HepG2 (cell line): Measurements from ENCODE around the gene NOM1. TPM values are rescaled to one million over a fixed set of nuclear protein-coding genes. Genes with fewer than 3 reads are reported as not detected.

Experiments
- GATA4 ChIP-seq: sonication (generic); IDR thresholded peaks from 2 replicates; pipeline ENCODE4 v1.6.1; 2016; ENCODE audit warnings: antibody characterized with exemption, low read depth, borderline replicate concordance
- HNF4A ChIP-seq: sonication (generic); formaldehyde crosslinking; IDR thresholded peaks from 2 replicates; pipeline ENCODE4 v1.4.0; 2020; ENCODE audit warnings: missing genetic modification reagents
- MED1 ChIP-seq: sonication (generic); formaldehyde crosslinking; IDR thresholded peaks from 2 replicates; pipeline ENCODE4 v1.4.0; 2020; ENCODE audit warnings: missing genetic modification reagents
- MEIS1 ChIP-seq: sonication (generic); formaldehyde crosslinking; IDR thresholded peaks from 2 replicates; pipeline ENCODE4 v1.9.0; 2021; ENCODE audit warnings: mild to moderate bottlenecking, missing genetic modification reagents, moderate library complexity, borderline replicate concordance
- NCOA5 ChIP-seq: sonication (generic); formaldehyde crosslinking; IDR thresholded peaks from 2 replicates; pipeline ENCODE4 v1.4.0; 2020; ENCODE audit warnings: missing genetic modification reagents
- REPIN1 ChIP-seq: sonication (generic); formaldehyde crosslinking; IDR thresholded peaks from 2 replicates; pipeline ENCODE4 v1.8.0; 2022; ENCODE audit warnings: missing genetic modification reagents, low read depth, mild to moderate bottlenecking, borderline replicate concordance
- SAP130 ChIP-seq: IDR thresholded peaks from 2 replicates; pipeline ENCODE4 v1.6.1; 2016; ENCODE audit warnings: low read depth
- SOX13 ChIP-seq, 3 experiments: fragments of 450-650 bp in 1 of 3; sonication (generic) in 1 of 3; formaldehyde crosslinking in 1 of 3; IDR thresholded peaks in 2 of 3; conservative IDR thresholded peaks in 1 of 3; 2 replicates each; pipeline versions ENCODE4 v1.5.0 to v1.6.1; 2016 to 2020; ENCODE audit warnings: antibody characterized with exemption in 1 of 3, mild to moderate bottlenecking in 1 of 3, missing compliant biosample characterization in 1 of 3, missing genetic modification reagents in 1 of 3, moderate library complexity in 1 of 3
- ZFP36L2 ChIP-seq: sonication (generic); formaldehyde crosslinking; IDR thresholded peaks from 2 replicates; pipeline ENCODE4 v1.4.0; 2020; ENCODE audit warnings: missing genetic modification reagents
- ZNF24 ChIP-seq: fragments of 450-650 bp; IDR thresholded peaks from 2 replicates; pipeline ENCODE4 v1.6.1; 2017; ENCODE audit warnings: antibody characterized with exemption, mild to moderate bottlenecking
- ZNF292 ChIP-seq: sonication (generic); formaldehyde crosslinking; IDR thresholded peaks from 2 replicates; pipeline ENCODE4 v1.8.1; 2022; ENCODE audit warnings: mild to moderate bottlenecking, low read depth, missing genetic modification reagents, borderline replicate concordance
- ZNF672 ChIP-seq: sonication (generic); formaldehyde crosslinking; IDR thresholded peaks from 2 replicates; pipeline ENCODE4 v1.8.1; 2022; ENCODE audit warnings: missing genetic modification reagents
- ZNF83 ChIP-seq: sonication (generic); formaldehyde crosslinking; IDR thresholded peaks from 2 replicates; pipeline ENCODE4 v1.4.0; 2020; ENCODE audit warnings: missing genetic modification reagents, mild to moderate bottlenecking, borderline replicate concordance
- polyA plus RNA-seq, 8 experiments: library from polyadenylated mRNA; depleted of rRNA in 3 of 8; stranded (reverse) in 7 of 8; unstranded in 1 of 8; fragments of >200 nt; fragmentation: Illumina TruSeq in 4 of 8; extraction: Trizol in 4 of 8; gene quantifications; 2 replicates each; pipeline versions ENCODE4 v1.2.1 to v1.2.3, GENCODE V29; 2011 to 2016; ENCODE audit warnings: low read depth in 4 of 8, missing spikeins in 1 of 8, mixed read lengths in 1 of 8; ENCODE audit not compliant: insufficient read depth in 1 of 8
- total RNA-seq, 5 experiments: library from RNA; depleted of rRNA; stranded (reverse); fragments of >200 nt; fragmentation: Illumina TruSeq; extraction: Trizol; gene quantifications; 2 replicates each; pipeline ENCODE4 v1.2.3, GENCODE V29; 2016; ENCODE audit warnings: low read depth in 1 of 5
- TF ChIP-seq, protein P1 (sequence below): sonication (generic); formaldehyde crosslinking; IDR thresholded peaks from 2 replicates; pipeline ENCODE4 v1.4.0; 2020; ENCODE audit warnings: missing genetic modification reagents, borderline replicate concordance
- TF ChIP-seq, protein P2 (sequence below): sonication (generic); IDR thresholded peaks from 2 replicates; pipeline ENCODE4 v1.6.1; 2016; ENCODE audit warnings: low read depth, borderline replicate concordance
- TF ChIP-seq, protein P3 (sequence below): sonication (generic); formaldehyde crosslinking; IDR thresholded peaks from 2 replicates; pipeline ENCODE4 v1.4.0; 2020; ENCODE audit warnings: missing genetic modification reagents, borderline replicate concordance
- TF ChIP-seq, protein P4 (sequence below): sonication (generic); formaldehyde crosslinking; IDR thresholded peaks from 2 replicates; pipeline ENCODE4 v1.4.0; 2020; ENCODE audit warnings: low read depth, mild to moderate bottlenecking, missing genetic modification reagents

Gene NOM1
- total and polyA plus RNA-seq, 2 of the 13 experiments (the other 11 are each of a cell fraction or from before 2014, with no cell fraction given): 14.2 to 26.2 TPM

DNA sequence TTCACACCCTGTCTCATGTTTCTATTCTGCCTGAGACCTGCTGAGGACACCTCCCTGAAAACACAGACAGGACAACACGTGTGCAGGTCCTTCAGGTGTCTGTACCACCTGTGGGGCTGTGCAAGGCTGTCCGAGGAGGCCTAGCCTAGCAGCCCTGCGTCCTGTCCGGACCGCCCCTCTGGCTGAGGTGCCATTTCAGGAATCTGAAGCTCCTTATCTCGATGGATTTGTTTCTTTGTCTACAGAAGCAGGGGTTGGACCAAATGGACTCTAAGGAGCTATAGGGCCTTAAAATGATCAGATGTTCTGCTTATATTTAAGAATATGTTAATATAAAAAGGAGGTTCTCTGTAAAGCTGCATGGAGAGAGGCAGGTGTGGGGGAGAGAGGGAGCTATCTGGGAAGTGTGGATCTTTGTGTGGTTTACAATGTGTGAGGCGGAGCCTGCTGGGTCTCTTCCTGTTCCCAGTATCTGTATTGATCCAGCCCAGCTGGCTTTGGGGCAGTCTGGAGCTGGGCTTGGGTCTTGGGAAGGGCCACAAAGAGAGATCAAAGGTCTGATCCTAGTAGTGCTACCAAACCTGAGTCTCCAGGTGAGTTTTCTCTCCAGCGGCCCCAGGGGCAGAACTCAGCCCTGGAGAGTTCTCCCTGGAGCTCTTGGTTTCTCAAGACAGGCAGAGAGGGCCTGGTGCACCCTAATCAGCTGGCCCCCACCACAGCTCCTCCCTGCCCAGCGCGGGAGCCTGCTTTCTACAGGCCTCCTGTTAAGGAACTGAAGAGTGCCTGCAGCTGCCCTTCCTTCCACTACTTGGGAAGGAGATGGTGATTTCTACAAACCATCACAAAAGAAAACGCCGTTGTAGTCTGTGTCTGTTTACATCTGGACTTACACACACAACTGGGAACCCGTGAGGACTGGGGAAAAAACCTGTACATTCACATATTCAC, 64.4 kb downstream of the NOM1 start (continued):
- TF ChIP-seq, protein P1, sequence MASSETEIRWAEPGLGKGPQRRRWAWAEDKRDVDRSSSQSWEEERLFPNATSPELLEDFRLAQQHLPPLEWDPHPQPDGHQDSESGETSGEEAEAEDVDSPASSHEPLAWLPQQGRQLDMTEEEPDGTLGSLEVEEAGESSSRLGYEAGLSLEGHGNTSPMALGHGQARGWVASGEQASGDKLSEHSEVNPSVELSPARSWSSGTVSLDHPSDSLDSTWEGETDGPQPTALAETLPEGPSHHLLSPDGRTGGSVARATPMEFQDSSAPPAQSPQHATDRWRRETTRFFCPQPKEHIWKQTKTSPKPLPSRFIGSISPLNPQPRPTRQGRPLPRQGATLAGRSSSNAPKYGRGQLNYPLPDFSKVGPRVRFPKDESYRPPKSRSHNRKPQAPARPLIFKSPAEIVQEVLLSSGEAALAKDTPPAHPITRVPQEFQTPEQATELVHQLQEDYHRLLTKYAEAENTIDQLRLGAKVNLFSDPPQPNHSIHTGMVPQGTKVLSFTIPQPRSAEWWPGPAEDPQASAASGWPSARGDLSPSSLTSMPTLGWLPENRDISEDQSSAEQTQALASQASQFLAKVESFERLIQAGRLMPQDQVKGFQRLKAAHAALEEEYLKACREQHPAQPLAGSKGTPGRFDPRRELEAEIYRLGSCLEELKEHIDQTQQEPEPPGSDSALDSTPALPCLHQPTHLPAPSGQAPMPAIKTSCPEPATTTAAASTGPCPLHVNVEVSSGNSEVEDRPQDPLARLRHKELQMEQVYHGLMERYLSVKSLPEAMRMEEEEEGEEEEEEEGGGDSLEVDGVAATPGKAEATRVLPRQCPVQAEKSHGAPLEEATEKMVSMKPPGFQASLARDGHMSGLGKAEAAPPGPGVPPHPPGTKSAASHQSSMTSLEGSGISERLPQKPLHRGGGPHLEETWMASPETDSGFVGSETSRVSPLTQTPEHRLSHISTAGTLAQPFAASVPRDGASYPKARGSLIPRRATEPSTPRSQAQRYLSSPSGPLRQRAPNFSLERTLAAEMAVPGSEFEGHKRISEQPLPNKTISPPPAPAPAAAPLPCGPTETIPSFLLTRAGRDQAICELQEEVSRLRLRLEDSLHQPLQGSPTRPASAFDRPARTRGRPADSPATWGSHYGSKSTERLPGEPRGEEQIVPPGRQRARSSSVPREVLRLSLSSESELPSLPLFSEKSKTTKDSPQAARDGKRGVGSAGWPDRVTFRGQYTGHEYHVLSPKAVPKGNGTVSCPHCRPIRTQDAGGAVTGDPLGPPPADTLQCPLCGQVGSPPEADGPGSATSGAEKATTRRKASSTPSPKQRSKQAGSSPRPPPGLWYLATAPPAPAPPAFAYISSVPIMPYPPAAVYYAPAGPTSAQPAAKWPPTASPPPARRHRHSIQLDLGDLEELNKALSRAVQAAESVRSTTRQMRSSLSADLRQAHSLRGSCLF (CRISPR knock-in tag): no peak
- TF ChIP-seq NCOA5 (CRISPR knock-in tag) (no peak), ZNF292 (no peak), SAP130 (peak; percentile 35; the same call in 1 of the 2 replicates), GATA4 (no peak), ZNF83 (no peak), SOX13 (IDR thresholded peaks at IDR 0.05) (no peak), SOX13 (CRISPR knock-in tag; conservative IDR thresholded peaks at IDR 0.05 in 1 of 2, IDR thresholded peaks at IDR 0.05 in 1 of 2) (no peak), MED1 (no peak), REPIN1 (CRISPR knock-in tag) (no peak), ZNF672 (CRISPR knock-in tag) (no peak), HNF4A (CRISPR knock-in tag) (peak; percentile 28; the same call in 1 of the 2 replicates), MEIS1 (CRISPR knock-in tag) (no peak), ZNF24 (no peak), ZFP36L2 (CRISPR knock-in tag) (no peak)
- TF ChIP-seq, protein P2, sequence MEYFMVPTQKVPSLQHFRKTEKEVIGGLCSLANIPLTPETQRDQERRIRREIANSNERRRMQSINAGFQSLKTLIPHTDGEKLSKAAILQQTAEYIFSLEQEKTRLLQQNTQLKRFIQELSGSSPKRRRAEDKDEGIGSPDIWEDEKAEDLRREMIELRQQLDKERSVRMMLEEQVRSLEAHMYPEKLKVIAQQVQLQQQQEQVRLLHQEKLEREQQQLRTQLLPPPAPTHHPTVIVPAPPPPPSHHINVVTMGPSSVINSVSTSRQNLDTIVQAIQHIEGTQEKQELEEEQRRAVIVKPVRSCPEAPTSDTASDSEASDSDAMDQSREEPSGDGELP: peak; percentile 90
- TF ChIP-seq, protein P3, sequence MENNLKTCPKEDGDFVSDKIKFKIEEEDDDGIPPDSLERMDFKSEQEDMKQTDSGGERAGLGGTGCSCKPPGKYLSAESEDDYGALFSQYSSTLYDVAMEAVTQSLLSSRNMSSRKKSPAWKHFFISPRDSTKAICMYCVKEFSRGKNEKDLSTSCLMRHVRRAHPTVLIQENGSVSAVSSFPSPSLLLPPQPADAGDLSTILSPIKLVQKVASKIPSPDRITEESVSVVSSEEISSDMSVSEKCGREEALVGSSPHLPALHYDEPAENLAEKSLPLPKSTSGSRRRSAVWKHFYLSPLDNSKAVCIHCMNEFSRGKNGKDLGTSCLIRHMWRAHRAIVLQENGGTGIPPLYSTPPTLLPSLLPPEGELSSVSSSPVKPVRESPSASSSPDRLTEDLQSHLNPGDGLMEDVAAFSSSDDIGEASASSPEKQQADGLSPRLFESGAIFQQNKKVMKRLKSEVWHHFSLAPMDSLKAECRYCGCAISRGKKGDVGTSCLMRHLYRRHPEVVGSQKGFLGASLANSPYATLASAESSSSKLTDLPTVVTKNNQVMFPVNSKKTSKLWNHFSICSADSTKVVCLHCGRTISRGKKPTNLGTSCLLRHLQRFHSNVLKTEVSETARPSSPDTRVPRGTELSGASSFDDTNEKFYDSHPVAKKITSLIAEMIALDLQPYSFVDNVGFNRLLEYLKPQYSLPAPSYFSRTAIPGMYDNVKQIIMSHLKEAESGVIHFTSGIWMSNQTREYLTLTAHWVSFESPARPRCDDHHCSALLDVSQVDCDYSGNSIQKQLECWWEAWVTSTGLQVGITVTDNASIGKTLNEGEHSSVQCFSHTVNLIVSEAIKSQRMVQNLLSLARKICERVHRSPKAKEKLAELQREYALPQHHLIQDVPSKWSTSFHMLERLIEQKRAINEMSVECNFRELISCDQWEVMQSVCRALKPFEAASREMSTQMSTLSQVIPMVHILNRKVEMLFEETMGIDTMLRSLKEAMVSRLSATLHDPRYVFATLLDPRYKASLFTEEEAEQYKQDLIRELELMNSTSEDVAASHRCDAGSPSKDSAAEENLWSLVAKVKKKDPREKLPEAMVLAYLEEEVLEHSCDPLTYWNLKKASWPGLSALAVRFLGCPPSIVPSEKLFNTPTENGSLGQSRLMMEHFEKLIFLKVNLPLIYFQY (CRISPR knock-in tag): peak; percentile 66; the same call in 1 of the 2 replicates
- TF ChIP-seq, protein P4, sequence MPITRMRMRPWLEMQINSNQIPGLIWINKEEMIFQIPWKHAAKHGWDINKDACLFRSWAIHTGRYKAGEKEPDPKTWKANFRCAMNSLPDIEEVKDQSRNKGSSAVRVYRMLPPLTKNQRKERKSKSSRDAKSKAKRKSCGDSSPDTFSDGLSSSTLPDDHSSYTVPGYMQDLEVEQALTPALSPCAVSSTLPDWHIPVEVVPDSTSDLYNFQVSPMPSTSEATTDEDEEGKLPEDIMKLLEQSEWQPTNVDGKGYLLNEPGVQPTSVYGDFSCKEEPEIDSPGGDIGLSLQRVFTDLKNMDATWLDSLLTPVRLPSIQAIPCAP (CRISPR knock-in tag): no peak
